SU-DHL-6 (cell line): Measurements from ENCODE around the gene MMP7.
A peak's percentile ranks its signal among the peaks of the same experiment; 100 is the strongest.

ENCODE experiments used
- H2AFZ ChIP-seq: fragments of 200-600 bp; sonication (generic); 2 replicates; pipeline ENCODE4 v1.6.1; 2014; ENCODE audit warnings: low read depth, mild to moderate bottlenecking, moderate library complexity, mixed read lengths, antibody characterized with exemption, low read length; ENCODE audit not compliant: severe bottlenecking
- H3F3A ChIP-seq: fragments of 200-600 bp; shearing (Covaris generic); 2 replicates; pipeline ENCODE4 v1.6.0; 2016; ENCODE audit warnings: antibody characterized with exemption, mild to moderate bottlenecking; ENCODE audit not compliant: insufficient read depth
- H3K27ac ChIP-seq: fragments of 200-600 bp; sonication (generic); 2 replicates; pipeline ENCODE4 v1.5.1; 2016; ENCODE audit warnings: low read depth, mild to moderate bottlenecking, low read length, moderate library complexity, mixed read lengths
- H3K27me3 ChIP-seq: fragments of 200-600 bp; sonication (generic), shearing (Covaris generic); 2 replicates; pipeline ENCODE4 v1.6.0; 2014; ENCODE audit warnings: mild to moderate bottlenecking, low read length
- H3K36me3 ChIP-seq: fragments of 200-600 bp; sonication (generic); 2 replicates; pipeline ENCODE4 v1.6.1; 2014; ENCODE audit warnings: mild to moderate bottlenecking, low read length, mixed read lengths
- H3K4me2 ChIP-seq: fragments of 300-600, 200-600 bp; shearing (Covaris generic), sonication (generic); 2 replicates; pipeline ENCODE4 v1.6.0; 2014; ENCODE audit warnings: low read length, low read depth, mild to moderate bottlenecking; ENCODE audit not compliant: poor library complexity, severe bottlenecking
- H3K4me3 ChIP-seq: fragments of 200-600 bp; sonication (generic); 2 replicates; pipeline ENCODE4 v1.5.1; 2014; ENCODE audit warnings: antibody characterized with exemption, low read length, mild to moderate bottlenecking, mixed read lengths; ENCODE audit not compliant: insufficient read depth, poor library complexity, severe bottlenecking
- H3K79me2 ChIP-seq: fragments of 200-600 bp; sonication (generic); 2 replicates; pipeline ENCODE4 v1.6.1; 2014; ENCODE audit warnings: mild to moderate bottlenecking, low read length, moderate library complexity; ENCODE audit not compliant: insufficient read depth
- H3K9ac ChIP-seq: fragments of 200-600 bp; sonication (generic); 2 replicates; pipeline ENCODE4 v1.7.0; 2014; ENCODE audit warnings: mild to moderate bottlenecking, low read length
- H3K9me2 ChIP-seq: fragments of 200-600 bp; sonication (generic); replicated peaks from 2 replicates; pipeline ENCODE4 v1.6.1; 2014; ENCODE audit warnings: low read length; ENCODE audit not compliant: insufficient read depth
- H3K9me3 ChIP-seq: fragments of 200-600 bp; sonication (generic); 2 replicates; pipeline ENCODE4 v1.6.1; 2014; ENCODE audit warnings: low read length, mixed read lengths; ENCODE audit not compliant: insufficient read depth
- H4K20me1 ChIP-seq: fragments of 200-600 bp; sonication (generic); 2 replicates; pipeline ENCODE4 v1.6.1; 2014; ENCODE audit warnings: low read depth, mild to moderate bottlenecking, antibody characterized with exemption, low read length, moderate library complexity, mixed read lengths
- EZH2phosphoT487 ChIP-seq: fragments of 200-600 bp; sonication (generic), shearing (Covaris generic); conservative IDR thresholded peaks from 2 replicates; pipeline ENCODE4 v1.6.1; 2018; ENCODE audit warnings: mild to moderate bottlenecking, antibody characterized with exemption, low read length, moderate library complexity, mixed read lengths
- TF ChIP-seq, protein P1 (sequence below): fragments of 200-600 bp; sonication (generic); IDR thresholded peaks from one replicate; pipeline ENCODE4 v1.5.1; 2017; ENCODE audit warnings: antibody characterized with exemption, mild to moderate bottlenecking, low read length, moderate library complexity; ENCODE audit not compliant: insufficient read depth, poor library complexity, severe bottlenecking

MMP7 gene

GRCh38 chr11:102552447-102553194 lies 22.1 kb upstream of the MMP7 start:
- H2AFZ ChIP-seq = peak overlapping the region; percentile 52
- TF ChIP-seq, protein P1, sequence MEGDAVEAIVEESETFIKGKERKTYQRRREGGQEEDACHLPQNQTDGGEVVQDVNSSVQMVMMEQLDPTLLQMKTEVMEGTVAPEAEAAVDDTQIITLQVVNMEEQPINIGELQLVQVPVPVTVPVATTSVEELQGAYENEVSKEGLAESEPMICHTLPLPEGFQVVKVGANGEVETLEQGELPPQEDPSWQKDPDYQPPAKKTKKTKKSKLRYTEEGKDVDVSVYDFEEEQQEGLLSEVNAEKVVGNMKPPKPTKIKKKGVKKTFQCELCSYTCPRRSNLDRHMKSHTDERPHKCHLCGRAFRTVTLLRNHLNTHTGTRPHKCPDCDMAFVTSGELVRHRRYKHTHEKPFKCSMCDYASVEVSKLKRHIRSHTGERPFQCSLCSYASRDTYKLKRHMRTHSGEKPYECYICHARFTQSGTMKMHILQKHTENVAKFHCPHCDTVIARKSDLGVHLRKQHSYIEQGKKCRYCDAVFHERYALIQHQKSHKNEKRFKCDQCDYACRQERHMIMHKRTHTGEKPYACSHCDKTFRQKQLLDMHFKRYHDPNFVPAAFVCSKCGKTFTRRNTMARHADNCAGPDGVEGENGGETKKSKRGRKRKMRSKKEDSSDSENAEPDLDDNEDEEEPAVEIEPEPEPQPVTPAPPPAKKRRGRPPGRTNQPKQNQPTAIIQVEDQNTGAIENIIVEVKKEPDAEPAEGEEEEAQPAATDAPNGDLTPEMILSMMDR = no peak
- no peak for TF ChIP-seq EZH2phosphoT487

GRCh38 chr11:102552020-102552419 lies 21.5 kb upstream of the MMP7 start:
- no peaks in the 10 kb centered on the region for H3K36me3 ChIP-seq
- no peaks in the 10 kb centered on the region for H3K79me2 ChIP-seq
- peak overlapping the region; percentile 13 for H3K4me2 ChIP-seq
- no peaks in the 10 kb centered on the region for H3K9me3 ChIP-seq
- H3K27ac ChIP-seq = no peak overlapping the region
- H2AFZ ChIP-seq = peak overlapping the region; percentile 52
- H3F3A ChIP-seq = peaks cover 3% of the 10 kb centered on the region
- H3K27me3 ChIP-seq = no peaks in the 10 kb centered on the region
- H3K9me2 ChIP-seq = no peaks in the 10 kb centered on the region
- no peak overlapping the region for H3K9ac ChIP-seq
- no peaks in the 10 kb centered on the region for H4K20me1 ChIP-seq
- TF ChIP-seq EZH2phosphoT487 = no peak
- TF ChIP-seq, protein P1 = no peak
- no peak overlapping the region for H3K4me3 ChIP-seq

More at GRCh38 chr11:102552447-102553194, 22.1 kb upstream of the MMP7 start:
- no peak overlapping the region for H3K4me3 ChIP-seq
- no peaks in the 10 kb centered on the region for H4K20me1 ChIP-seq
- H3K79me2 ChIP-seq = no peaks in the 10 kb centered on the region
- no peaks in the 10 kb centered on the region for H3K9me2 ChIP-seq
- no peak overlapping the region for H3K9ac ChIP-seq
- H3F3A ChIP-seq = no peaks in the 10 kb centered on the region
- H3K27me3 ChIP-seq = no peaks in the 10 kb centered on the region
- H3K9me3 ChIP-seq = no peaks in the 10 kb centered on the region
- H3K27ac ChIP-seq = no peak overlapping the region
- no peak overlapping the region for H3K4me2 ChIP-seq
- H3K36me3 ChIP-seq = no peaks in the 10 kb centered on the region; the same call in 1 of the 2 replicates

GRCh38 chr11:102551169-102551781 lies 20.7 kb upstream of the MMP7 start:
- Histone ChIP-seq H3K4me3 (no peak overlapping the region), H3K4me2 (peak overlapping the region; percentile 13), H4K20me1 (no peaks in the 10 kb centered on the region), H3K27ac (no peak overlapping the region), H2AFZ (peak overlapping the region; percentile 52), H3K36me3 (no peaks in the 10 kb centered on the region), H3K9ac (no peak overlapping the region), H3K9me2 (no peaks in the 10 kb centered on the region), H3K79me2 (no peaks in the 10 kb centered on the region), H3F3A (peaks cover 9% of the 10 kb centered on the region), H3K9me3 (no peaks in the 10 kb centered on the region), H3K27me3 (no peaks in the 10 kb centered on the region)
- TF ChIP-seq, protein P1 = no peak
- no peak for TF ChIP-seq EZH2phosphoT487
